Measurements from ENCODE around the gene EPB41L2. TPM values are rescaled to one million over a fixed set of nuclear protein-coding genes. Genes with fewer than 3 reads are reported as not detected.

EPB41L2 gene
- polyA plus RNA-seq, 1 donor, result 200 TPM

GRCh38 chr6:130858498-130859160 is 204.4 kb downstream of the EPB41L2 start:
- DNase-seq, result no peak

DNA sequence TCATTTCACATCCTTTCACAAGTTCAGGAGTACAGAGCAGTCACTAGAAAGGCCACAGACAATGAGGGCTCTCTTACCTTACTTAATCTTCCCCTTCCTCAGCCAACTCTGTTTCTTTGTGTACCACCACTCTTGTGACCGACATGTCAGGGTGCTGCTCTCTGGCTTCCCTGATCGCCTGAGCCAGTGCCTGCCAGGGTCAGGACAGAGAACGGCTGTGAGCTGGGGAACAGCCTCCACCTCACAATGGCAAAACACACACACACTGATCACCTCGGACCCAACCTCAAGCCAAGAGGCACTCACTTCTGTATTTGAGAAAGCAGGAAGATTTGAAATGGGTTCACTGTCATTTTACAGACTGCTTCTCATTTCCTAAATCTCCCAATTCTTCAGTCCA is 205.0 kb downstream of the EPB41L2 start:
- no peak for DNase-seq

- no peak for DNase-seq
These were observed 209.4 kb downstream of the EPB41L2 start for GRCh38 chr6:130853555-130854183.

- no peak for DNase-seq
These were observed 210.0 kb downstream of the EPB41L2 start for GRCh38 chr6:130852844-130853554.

DNA sequence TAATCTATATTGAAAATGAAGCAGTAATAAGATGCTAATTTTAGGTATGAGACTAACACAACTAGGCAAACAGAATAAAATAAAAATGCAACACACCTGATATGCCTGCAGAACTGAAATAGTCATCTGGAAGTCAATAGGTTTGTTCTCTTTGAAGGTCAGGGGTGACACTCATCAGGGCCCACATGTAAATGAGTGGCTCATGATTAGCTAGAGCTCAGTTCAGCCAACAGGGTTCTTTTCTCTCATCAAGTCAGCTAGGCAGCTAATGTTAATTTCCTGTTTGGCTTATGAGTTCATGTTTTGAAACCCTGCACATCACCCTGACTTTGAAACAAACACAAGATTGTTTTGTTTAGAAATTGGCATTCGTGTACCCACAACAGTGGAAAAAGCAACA is 212.0 kb downstream of the EPB41L2 start:
- DNase-seq, result no peak

- no peak for DNase-seq
These were observed 213.5 kb downstream of the EPB41L2 start for GRCh38 chr6:130849594-130849993.

DNA sequence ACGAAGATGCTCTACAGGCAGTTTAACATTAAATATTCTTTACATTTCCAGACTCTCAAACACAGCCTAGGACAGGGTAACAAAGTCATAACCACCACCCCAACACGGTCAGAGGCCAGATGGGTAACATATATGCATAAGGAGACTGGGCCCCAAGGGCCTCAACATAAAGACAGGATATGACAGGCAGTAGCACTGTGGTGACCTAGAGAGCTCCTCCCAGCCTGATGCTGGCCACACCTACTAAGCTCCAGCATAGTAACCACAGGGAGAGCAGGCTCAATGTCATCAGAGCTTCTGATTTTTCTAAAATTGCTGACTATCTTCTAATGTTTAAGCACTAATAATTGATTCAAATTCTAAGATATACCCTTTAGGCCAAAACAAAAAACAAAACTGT is 214.1 kb downstream of the EPB41L2 start:
- no peak for DNase-seq

GRCh38 chr6:130847001-130847910 is 215.8 kb downstream of the EPB41L2 start:
- DNase-seq, result no peak

DNA sequence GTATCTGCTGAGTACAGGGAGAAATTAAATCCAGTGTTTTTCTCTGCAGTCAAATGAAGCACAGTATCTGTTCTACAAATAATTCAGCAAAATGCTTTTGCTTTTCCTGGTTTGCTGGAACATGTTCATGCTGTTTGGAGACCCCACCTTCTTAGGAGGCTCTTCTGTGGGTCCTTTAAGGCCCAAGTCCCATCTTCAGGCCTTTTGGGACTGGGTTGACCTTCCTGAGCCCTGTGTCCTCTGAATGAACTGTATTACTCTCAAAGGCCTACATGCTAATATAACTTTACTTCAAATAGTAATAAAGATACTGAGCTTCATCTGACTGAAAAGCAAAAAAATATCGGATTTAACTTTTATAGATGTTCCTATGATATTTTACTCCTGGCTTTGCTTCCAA is 216.5 kb downstream of the EPB41L2 start:
- DNase-seq, result no peak

- no peak for DNase-seq
These were observed 219.3 kb downstream of the EPB41L2 start for GRCh38 chr6:130843575-130844320.

GRCh38 chr6:130841128-130841728 is 221.8 kb downstream of the EPB41L2 start:
- DNase-seq, result no peak

DNA sequence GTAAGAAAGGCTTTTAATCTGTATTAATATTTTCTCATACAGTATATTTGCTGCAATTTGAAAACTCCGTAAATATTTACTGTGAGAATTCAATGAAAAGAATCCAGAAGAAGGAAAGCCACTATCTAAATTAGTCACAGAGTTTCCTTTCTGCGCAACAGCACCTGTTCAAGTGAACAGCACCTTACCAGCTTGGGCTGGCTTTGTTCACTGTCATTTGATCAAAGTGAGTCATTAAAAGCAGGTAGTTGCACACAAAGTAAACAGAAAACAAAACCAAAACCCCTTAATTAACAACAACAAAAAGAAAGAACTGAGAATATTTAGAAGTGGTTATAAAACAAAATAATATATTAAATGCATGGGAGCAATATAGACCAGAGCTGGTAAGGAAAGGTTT is 223.0 kb downstream of the EPB41L2 start:
- no peak for DNase-seq

- no peak for DNase-seq
These were observed 223.7 kb downstream of the EPB41L2 start for GRCh38 chr6:130839379-130839778.

DNA sequence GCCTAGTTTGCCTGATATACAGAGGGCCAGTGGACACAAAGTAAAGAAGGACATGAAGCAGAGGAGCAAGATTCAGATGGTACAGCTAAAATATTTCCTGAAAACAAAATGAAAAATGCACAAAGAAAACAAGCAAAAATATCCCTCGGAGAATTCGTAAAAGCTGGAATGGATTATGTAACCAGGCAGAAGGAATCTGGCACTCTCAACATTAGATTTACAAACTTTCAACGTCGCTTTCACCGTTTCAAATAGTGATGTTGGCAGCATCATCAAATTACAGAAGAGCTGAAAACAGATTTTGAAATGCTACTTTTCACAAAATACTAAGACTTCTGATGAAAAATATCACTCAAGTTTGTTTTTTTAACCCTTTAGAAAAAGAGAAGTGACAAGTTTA is 224.1 kb downstream of the EPB41L2 start:
- no peak for DNase-seq

GRCh38 chr6:130838250-130838860 is 224.7 kb downstream of the EPB41L2 start:
- no peak for DNase-seq

DNA sequence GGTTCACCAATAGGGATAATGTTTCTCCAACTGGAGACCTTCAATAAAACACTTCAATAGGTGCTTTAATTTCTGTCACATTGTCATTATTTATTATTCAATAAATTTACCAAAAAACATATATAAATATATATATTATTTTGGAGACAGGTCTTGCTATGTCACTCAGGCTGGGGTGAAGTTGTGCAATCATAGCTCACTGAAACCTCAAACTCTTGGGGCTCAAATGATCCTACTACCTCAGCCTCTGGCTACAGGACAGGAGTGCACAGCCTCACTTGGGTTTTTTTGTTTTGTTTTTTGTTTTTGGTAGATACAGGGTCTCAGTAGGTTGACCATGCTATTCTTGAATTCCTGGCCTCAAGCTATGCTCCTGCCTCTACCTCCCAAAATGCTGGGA is 226.0 kb downstream of the EPB41L2 start:
- no peak for DNase-seq

GRCh38 chr6:130836055-130836640 is 226.9 kb downstream of the EPB41L2 start:
- no peak for DNase-seq

- DNase-seq, result no peak
These were observed 228.4 kb downstream of the EPB41L2 start for GRCh38 chr6:130834482-130835251.

- no peak for DNase-seq
These were observed 229.5 kb downstream of the EPB41L2 start for GRCh38 chr6:130833569-130833968.

- DNase-seq, result no peak
These were observed 231.4 kb downstream of the EPB41L2 start for GRCh38 chr6:130831607-130832006.

Measured in hindlimb muscle (tissue), 1 donor.